HG02763 (cell line): ENCODE measurements around the gene PTCH2.

ENCODE experiments used
- ATAC-seq: cut with Tn5 transposase; IDR thresholded peaks from one replicate; pipeline ENCODE4 v1.9.1; 2021; ENCODE audit warnings: mild to moderate bottlenecking, moderate library complexity; ENCODE audit not compliant: unreplicated experiment

Gene PTCH2

DNA sequence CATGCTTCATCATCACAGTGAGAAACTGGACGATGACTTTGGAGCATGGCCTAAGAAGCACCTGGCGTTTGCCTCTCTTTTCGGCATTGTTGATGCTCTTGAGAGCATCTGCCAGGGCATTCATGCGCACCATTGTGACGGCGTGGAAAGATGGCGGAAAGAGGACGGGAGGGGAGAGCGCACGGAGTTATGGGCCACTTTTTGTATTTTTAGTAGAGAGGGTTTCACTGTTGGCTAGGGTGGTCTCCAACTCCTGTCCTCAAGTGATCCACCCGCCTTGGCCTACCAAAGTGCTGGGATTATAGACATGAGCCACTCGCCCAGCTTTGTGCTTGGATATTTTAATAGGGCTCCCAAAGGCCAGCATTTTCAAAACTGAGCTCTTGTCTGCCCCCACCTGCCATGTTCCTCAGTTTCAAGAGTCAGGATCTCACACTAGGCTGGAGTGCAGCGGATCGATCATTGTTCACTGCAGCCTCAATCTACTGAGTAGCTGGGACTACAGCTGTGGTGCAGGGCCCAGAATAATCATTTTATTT lies 62.4 kb downstream of the PTCH2 start:
- no peak for ATAC-seq

DNA sequence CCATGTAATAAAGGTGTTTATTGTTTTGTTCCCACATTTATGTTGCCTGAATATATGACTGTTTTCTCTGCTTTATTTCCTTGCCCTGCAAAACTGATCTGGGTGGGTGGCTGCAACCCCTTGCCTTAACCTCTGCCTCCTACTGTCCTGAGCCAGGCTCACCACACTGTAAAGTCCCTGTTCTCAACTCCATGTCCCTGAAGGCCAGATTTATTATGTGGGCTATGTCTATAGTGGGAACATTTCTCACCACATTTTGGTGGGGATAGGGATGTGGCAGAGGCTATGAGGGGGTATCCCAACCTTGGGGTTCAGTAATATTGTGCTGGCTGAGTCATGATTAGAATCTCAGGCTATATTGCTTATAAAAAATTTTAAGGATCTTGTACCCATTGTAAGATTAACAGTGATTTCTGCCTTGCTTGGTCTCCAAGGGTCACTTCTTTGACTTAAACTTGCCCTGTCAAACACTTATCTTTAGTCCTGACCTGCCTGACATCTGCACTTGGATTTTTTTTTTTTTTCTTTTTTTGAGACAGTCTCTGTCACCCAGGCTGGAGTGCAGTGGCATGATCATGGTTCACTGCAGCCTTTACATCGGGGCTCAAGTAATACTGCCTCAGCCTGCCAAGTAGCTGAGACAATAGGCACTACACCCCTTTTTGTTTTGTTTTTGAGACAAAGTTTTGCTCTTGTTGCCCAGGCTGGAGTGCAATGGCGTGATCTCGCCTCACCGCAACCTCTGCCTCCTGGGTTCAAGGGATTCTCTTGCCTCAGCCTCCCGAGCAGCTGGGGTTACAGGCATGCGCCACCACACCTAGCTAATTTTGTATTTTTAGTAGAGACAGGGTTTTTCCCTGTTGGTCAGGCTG lies 64.1 kb downstream of the PTCH2 start:
- ATAC-seq: no peak

DNA sequence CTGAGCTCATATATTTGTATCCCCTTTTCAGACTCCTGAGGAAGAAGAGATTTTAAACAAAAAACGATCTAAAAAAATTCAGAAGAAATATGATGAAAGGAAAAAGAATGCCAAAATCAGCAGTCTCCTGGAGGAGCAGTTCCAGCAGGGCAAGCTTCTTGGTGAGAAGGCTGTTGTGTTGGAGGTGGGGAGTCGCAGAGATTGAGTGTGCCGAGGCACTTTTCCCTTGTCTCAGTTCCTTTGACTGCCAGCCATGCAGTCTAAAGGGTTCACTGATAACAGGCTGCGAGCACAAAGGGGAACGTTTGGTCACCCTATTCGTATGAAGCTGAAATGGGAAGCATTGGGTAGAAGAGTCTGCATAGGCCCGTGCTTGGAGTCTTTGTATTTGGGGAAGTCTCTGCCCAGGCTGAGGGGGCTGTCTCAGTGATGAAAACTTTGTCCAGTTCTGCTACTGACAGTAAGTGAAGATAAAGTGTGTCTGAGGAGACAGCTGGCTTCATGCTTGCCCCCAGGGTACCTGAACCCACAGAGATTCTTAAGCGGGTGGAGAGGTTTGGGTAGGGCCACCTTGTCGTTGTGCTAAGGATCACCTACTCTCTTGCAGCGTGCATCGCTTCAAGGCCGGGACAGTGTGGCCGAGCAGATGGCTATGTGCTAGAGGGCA lies 65.0 kb downstream of the PTCH2 start:
- no peak for ATAC-seq

DNA sequence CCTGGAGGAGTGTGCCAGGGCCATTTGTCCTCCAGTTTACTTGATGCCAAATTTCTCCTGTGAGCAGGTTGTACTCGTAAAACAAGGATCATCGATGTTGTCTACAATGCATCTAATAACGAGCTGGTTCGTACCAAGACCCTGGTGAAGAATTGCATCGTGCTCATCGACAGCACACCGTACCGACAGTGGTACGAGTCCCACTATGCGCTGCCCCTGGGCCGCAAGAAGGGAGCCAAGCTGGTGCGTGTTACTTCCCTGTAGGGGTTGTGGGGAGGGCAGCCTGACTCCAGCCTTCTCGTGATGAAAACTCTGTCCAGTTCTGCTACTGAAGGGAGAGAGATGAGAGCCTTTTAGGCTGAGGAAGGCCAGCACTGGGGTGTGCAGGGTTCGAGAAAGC lies 65.5 kb downstream of the PTCH2 start:
- no peak for ATAC-seq

DNA sequence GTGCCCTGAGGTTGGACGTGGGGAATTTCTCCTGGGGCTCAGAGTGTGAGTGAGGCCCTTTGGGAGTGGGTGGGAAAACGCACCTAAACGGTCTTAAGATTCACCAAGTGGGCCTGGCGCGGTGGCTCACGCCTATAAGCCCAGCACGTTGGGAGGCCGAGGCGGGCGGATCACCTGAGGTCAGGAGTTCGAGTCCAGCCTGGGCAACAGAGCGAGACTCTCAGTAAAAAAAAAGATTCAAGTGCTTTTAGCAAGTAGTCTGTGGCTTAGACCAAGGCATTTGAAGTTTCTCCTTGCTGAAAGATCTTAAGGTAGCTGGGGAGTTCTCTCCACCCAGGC lies 66.4 kb downstream of the PTCH2 start:
- ATAC-seq: no peak

DNA sequence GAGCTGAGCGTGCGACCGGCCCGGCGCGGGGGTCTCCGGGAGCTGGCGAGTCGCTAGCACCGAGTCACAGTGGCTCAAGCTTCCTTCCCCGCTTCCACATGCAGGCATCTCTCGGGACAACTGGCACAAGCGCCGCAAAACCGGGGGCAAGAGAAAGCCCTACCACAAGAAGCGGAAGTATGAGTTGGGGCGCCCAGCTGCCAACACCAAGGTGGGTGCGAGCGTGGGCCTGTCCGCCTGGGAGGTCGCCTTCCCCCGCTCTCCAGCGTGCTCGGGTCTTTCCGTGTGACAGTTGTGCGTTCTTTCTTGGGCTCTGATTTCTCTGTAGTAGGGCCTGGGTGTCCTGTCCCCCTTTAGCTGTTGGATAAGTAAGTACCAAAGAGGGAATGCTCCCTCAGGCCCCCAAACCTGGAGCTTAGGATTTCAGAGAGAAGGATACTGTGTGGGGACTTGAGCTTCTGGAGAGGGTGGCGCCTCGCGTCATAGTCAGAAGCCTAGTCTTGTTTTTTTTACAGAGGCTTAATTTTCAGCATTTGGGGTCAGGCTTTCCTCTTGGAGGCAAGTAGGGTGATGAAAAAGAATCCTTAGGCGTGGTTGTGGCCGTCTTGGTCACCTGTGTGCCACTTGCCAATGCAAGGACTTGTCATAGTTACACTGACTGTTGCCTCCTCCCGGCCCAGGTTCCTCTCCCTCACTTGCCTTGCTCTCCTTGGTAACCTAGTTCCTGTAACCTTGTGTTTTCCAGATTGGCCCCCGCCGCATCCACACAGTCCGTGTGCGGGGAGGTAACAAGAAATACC lies 66.9 kb downstream of the PTCH2 start:
- peak; percentile 3 for ATAC-seq

DNA sequence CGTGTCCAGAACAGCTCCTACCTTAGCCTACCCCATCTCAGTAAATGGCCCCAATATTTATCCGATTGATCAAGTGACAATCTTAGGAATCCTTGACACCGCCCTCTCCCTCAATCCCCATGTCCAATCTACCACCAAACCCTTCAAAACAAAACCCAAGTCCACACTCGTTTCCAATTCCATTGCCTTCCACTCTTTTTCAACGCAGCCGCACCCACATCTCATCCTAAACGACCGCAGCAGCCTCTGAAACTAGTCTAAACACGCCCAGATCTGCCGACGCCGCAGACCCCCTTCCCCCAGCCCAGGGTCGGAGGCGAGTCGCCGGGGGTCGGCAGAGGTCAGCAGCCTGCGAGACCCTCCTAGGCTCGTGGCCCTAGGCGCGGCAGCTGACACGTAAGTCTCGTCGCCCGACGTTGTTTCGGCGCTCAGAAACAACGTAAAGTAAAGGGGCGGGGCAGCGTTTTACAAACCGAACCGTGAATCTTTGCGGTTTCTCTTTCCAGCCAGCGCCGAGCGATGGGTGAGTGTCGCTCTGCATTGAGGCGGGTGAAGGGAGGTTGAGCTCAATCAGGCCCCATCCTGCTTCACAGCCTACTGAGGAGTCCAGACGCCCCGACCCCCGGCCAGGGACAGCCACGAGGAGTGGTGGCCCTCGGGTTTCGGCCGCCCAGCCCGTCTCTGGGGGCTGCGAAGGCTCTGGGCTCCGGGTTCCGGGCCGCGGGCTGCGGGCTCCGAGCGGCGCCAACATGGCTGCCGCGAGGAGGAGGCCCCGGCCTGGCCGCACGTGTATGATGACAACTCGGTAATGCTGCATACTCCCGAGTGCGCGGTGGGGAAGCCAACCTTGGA lies 67.7 kb downstream of the PTCH2 start, which contains the start of gene RPS8:
RPS8 (plus strand) TSS at position 463 of the 852 bp plus-strand sequence; CDS start at position 520, 57 bp downstream.
- peak; percentile 68 for ATAC-seq
